Sigmoid colon (tissue), 7 donors: ENCODE measurements around the gene CDT1. TPM values are rescaled to one million over a fixed set of nuclear protein-coding genes. Genes with fewer than 3 reads are reported as not detected.
"Not testable (repeated sequence)": the region's sequence is repeated elsewhere in the genome, so short reads cannot be mapped to it uniquely, and the experiment has no call there.

Source experiments
- DNase-seq: peaks from one replicate; pipeline ENCODE4 v3.0.0-alpha.2; 2019
- H3K27ac ChIP-seq, 4 donors: fragments of 200-600 bp; sonication (generic); one replicate each; pipeline ENCODE4 v1.5.1; 2016 to 2019; ENCODE audit warnings: mild to moderate bottlenecking in 1 of 4
- H3K27me3 ChIP-seq, 3 donors: fragments of 200-600 bp; sonication (generic); one replicate each; pipeline ENCODE4 v1.5.1; 2019; ENCODE audit warnings: mild to moderate bottlenecking in 1 of 3
- H3K36me3 ChIP-seq, 4 donors: fragments of 200-600 bp; sonication (generic); one replicate each; pipeline ENCODE4 v1.5.1; 2016 to 2019
- H3K4me1 ChIP-seq, 4 donors: fragments of 200-600 bp; sonication (generic); one replicate each; pipeline ENCODE4 v1.5.1; 2017 to 2019
- H3K4me3 ChIP-seq, 4 donors: fragments of 200-600 bp; sonication (generic); one replicate each; pipeline ENCODE4 v1.5.1; 2017 to 2019; ENCODE audit warnings: mild to moderate bottlenecking in 2 of 4, moderate library complexity in 1 of 4
- H3K9me3 ChIP-seq, 4 donors: fragments of 200-600 bp in 3 of 4; sonication (generic) in 3 of 4; one replicate each; pipeline versions ENCODE4 v1.5.1 to v1.6.1; 2013 to 2019
- EP300 ChIP-seq, 4 donors: sonication (generic); formaldehyde crosslinking; IDR thresholded peaks; one replicate each; pipeline ENCODE4 v1.6.1; 2017; ENCODE audit warnings: antibody characterized with exemption in 4 of 4
- POLR2A ChIP-seq, 2 donors: fragments of 450-650 bp; IDR thresholded peaks; one replicate each; pipeline ENCODE4 v1.6.1; 2016; ENCODE audit warnings: antibody characterized with exemption in 2 of 2, mild to moderate bottlenecking in 2 of 2, moderate library complexity in 2 of 2
- POLR2AphosphoS5 ChIP-seq, 4 donors: sonication (generic); formaldehyde crosslinking; IDR thresholded peaks; one replicate each; pipeline ENCODE4 v1.6.1; 2017; ENCODE audit warnings: antibody characterized with exemption in 4 of 4
- WGBS, 2 donors: extraction: QIAGEN DNeasy Blood & Tissue Kit; methylation state at CpG; one replicate each; pipeline ENCODE4 v1.1.7; 2013; 5-methylcytosine and 5-hydroxymethylcytosine counted together
- intact Hi-C: fragments of 100-400 bp; cut with DNase I; formaldehyde crosslinking; loops from one replicate; pipeline ENCODE4 v1.15.1; 2023
- polyA plus RNA-seq, 3 donors: library from polyadenylated mRNA; stranded (reverse); fragments of 200-250 nt; gene quantifications; one replicate each; pipeline ENCODE4 v1.2.3, GENCODE V29; 2013
- total RNA-seq, 4 donors: library from RNA; depleted of rRNA; stranded (reverse); fragments of >200 nt; gene quantifications; one replicate each; pipeline ENCODE4 v1.1.0, GENCODE V29; 2016
- TF ChIP-seq, protein P1 (sequence below), 4 experiments: fragments of 450-650 bp in 3 of 4; fragments of 200-600 bp in 1 of 4; IDR thresholded peaks; one replicate each; pipeline ENCODE4 v1.5.1; 2016 to 2019; ENCODE audit warnings: antibody characterized with exemption in 4 of 4, mild to moderate bottlenecking in 3 of 4, moderate library complexity in 2 of 4
- donor health status: healthy with polysubstance abuse.
- donor health status: Bipolar disorder and iron deficiency.
- donor health status: healthy.

Gene CDT1
- total and polyA plus RNA-seq, 7 donors: 0.71 to 17.4 (median 3.3) TPM; not detected in 1

DNA sequence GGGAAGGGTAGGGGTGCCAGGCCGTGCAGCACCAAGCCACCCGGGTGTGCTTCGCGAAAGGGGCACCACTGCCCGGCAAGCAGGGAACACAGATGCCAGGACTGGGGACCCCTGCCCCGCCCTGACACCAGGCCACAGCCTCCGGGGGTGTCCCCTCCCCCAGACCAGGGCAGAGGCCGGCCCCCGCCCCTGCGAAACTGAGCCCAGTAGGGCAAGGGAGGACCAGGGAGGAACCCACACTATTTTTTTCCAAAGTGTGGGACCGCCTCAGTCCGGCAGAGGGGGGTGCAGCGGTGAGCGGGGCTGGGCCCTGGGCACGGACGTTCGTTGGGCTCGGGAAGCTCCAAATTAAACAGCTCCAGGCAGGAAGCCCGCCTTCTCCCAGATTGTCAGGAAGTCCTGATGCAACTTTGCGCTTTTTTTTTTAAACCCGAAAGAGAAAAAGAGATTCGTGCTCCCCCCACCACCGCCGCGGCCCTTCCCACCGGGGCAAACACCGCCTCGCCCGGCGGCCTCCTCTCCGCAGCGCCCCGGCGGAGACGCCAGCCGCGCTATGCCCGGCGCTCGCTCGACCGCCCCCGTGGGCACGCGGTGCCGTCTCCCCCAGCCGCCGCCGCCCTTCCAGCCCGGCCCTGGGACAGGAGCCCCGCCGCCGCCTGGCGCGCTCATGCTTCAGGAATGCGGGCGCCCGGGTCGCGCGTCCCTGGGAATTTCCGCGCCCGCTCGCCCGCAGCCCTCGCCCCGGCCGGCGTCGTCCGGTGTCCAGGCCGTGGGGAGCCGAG, 19.3 kb upstream of the CDT1 start:
- DNase-seq: peak; percentile 94
- no peaks in the 10 kb centered on the region for H3K27me3 ChIP-seq
- TF ChIP-seq, protein P1, sequence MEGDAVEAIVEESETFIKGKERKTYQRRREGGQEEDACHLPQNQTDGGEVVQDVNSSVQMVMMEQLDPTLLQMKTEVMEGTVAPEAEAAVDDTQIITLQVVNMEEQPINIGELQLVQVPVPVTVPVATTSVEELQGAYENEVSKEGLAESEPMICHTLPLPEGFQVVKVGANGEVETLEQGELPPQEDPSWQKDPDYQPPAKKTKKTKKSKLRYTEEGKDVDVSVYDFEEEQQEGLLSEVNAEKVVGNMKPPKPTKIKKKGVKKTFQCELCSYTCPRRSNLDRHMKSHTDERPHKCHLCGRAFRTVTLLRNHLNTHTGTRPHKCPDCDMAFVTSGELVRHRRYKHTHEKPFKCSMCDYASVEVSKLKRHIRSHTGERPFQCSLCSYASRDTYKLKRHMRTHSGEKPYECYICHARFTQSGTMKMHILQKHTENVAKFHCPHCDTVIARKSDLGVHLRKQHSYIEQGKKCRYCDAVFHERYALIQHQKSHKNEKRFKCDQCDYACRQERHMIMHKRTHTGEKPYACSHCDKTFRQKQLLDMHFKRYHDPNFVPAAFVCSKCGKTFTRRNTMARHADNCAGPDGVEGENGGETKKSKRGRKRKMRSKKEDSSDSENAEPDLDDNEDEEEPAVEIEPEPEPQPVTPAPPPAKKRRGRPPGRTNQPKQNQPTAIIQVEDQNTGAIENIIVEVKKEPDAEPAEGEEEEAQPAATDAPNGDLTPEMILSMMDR (IDR thresholded peaks at IDR 0.05): peak; percentile 29 to 64 (median 56)
- peak in 3 of 4 donors; percentile 54 to 57 (median 55) for TF ChIP-seq POLR2AphosphoS5 (IDR thresholded peaks at IDR 0.05)
- no peak for TF ChIP-seq POLR2A (IDR thresholded peaks at IDR 0.05)
- no peak for TF ChIP-seq EP300 (IDR thresholded peaks at IDR 0.05)
- peak overlapping the region; percentile 89 to 100 (median 96) for H3K27ac ChIP-seq
- intact Hi-C loops: no loop called here
- no peaks in the 10 kb centered on the region for H3K36me3 ChIP-seq
- peak overlapping the region; percentile 51 to 87 (median 72) for H3K4me3 ChIP-seq
- 1% methylated on average over 74 of the region's 74 CpGs for WGBS, 2 donors
- H3K9me3 ChIP-seq: no peaks in the 10 kb centered on the region
- H3K4me1 ChIP-seq: peaks cover 0 to 55% (median 49%) of the 10 kb centered on the region in 4 donors

- no peak for TF ChIP-seq POLR2A (IDR thresholded peaks at IDR 0.05)
- TF ChIP-seq EP300 (IDR thresholded peaks at IDR 0.05): no peak
- intact Hi-C loops: loop anchor here (1.0 kb wide), 2 partner anchors 25 to 41 kb away; no protein-coding TSS in a partner anchor
- DNase-seq: no peak
- H3K4me1 ChIP-seq: peaks cover 0 to 50% (median 44%) of the 10 kb centered on the region in 4 donors
- 0 to 1% methylated on average over 32 of the region's 32 CpGs for whole genome bisulfite sequencing, 2 donors
- H3K4me3 ChIP-seq: peak overlapping the region; percentile 51 to 87 (median 72)
- no peaks in the 10 kb centered on the region for H3K36me3 ChIP-seq
- no peaks in the 10 kb centered on the region for H3K9me3 ChIP-seq
- no peaks in the 10 kb centered on the region for H3K27me3 ChIP-seq
- H3K27ac ChIP-seq: peak overlapping the region; percentile 89 to 100 (median 96)
Observed at GRCh38 chr16:88784856-88785105, 18.8 kb upstream of the CDT1 start.

- WGBS, 2 donors: 2 to 3% methylated on average over 110 of the region's 110 CpGs
- intact Hi-C loops: loop anchor here (1.0 kb wide), 2 partner anchors 26 to 42 kb away; no protein-coding TSS in a partner anchor
- peak; percentile 90 for DNase-seq
Observed at GRCh38 chr16:88785106-88785924, 18.3 kb upstream of the CDT1 start, which contains the start of gene PIEZO1. TSS of gene PIEZO1 (minus strand) at chr16:88785220. CDS start at chr16:88784964, 256 bp downstream.

DNA sequence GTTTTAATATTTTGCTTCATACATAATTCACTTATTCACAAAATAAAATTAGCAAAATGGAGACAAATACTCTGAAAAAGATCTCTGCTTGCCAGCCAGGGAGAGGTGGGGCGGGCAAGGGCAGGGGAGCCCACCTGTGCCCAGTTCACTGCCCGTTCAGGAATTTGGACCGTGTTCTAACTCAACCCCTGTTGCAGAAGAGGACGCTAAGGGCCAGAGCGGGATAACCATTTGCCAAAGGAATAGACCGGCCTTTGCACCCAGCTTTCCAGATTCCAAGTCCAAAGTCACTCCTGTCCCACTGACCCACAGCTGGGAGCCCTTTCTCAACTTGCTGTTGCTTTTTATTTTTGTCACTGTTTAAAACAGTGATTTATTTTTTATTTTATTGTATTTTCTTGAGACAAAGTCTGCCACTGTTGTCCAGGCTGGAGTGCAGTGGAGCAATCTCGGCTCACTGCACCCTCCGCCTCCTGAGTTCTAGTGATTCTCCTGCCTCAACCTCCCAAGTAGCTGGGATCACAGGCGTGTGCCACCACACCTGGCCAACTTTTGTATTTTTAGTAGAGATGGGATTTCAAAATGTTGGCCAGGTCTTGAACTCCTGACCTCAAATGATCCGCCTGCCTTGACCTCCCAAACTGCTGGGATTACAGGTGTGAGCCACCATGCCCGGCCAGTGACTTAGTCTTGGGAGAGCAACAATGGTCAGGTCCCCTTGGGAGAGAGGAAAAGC, 15.8 kb upstream of the CDT1 start:
- peaks cover 2 to 19% (median 9%) of the 10 kb centered on the region in 3 donors for H3K27me3 ChIP-seq
- no peak overlapping the region for H3K27ac ChIP-seq
- intact Hi-C loops: no loop called here
- no peak for TF ChIP-seq POLR2AphosphoS5 (IDR thresholded peaks at IDR 0.05)
- TF ChIP-seq, protein P1 (IDR thresholded peaks at IDR 0.05): no peak
- no peak for TF ChIP-seq EP300 (IDR thresholded peaks at IDR 0.05)
- no peak for TF ChIP-seq POLR2A (IDR thresholded peaks at IDR 0.05)
- no peak overlapping the region for H3K4me3 ChIP-seq
- peaks cover 0 to 20% (median 15%) of the 10 kb centered on the region in 4 donors for H3K4me1 ChIP-seq
- no peak for DNase-seq
- no peaks in the 10 kb centered on the region for H3K36me3 ChIP-seq
- no peaks in the 10 kb centered on the region for H3K9me3 ChIP-seq
- WGBS, 2 donors: 88 to 93% methylated on average over 11 of the region's 11 CpGs

More at GRCh38 chr16:88785106-88785924, 18.3 kb upstream of the CDT1 start, which contains the start of gene PIEZO1:
- Histone ChIP-seq H3K27me3 (peaks cover 0 to under 1% (median 0%) of the 10 kb centered on the region in 3 donors), H3K4me3 (peak within 1 kb of the TSS; percentile 51 to 87 (median 72)), H3K9me3 (no peaks in the 10 kb centered on the region), H3K4me1 (peaks cover 0 to 44% (median 39%) of the 10 kb centered on the region in 4 donors), H3K27ac (peak within 1 kb of the TSS; percentile 89 to 100 (median 96)), H3K36me3 (no peaks in the 10 kb centered on the region)
- TF ChIP-seq POLR2AphosphoS5 (IDR thresholded peaks at IDR 0.05) (peak; percentile 60 to 93 (median 85)), EP300 (IDR thresholded peaks at IDR 0.05) (no peak), POLR2A (IDR thresholded peaks at IDR 0.05) (no peak)
- TF ChIP-seq, protein P1 (IDR thresholded peaks at IDR 0.05): peak; percentile 85 to 98 (median 94)

GRCh38 chr16:88788749-88789148, 14.8 kb upstream of the CDT1 start:
- H3K27ac ChIP-seq, H3K9me3 ChIP-seq, H3K4me1 ChIP-seq, H3K4me3 ChIP-seq, DNase-seq, intact Hi-C loops, H3K36me3 ChIP-seq: not testable (repeated sequence)
- peaks cover 2 to 29% (median 16%) of the 10 kb centered on the region in 3 donors for H3K27me3 ChIP-seq
- 96 to 97% methylated on average over 8 of the region's 8 CpGs for WGBS, 2 donors
